ENCODE measurements around the gene PEMT. TPM values are rescaled to one million over a fixed set of nuclear protein-coding genes. Genes with fewer than 3 reads are reported as not detected.

PEMT gene
- total RNA-seq, 1 experiment from 2014 or later = 178 TPM

DNA sequence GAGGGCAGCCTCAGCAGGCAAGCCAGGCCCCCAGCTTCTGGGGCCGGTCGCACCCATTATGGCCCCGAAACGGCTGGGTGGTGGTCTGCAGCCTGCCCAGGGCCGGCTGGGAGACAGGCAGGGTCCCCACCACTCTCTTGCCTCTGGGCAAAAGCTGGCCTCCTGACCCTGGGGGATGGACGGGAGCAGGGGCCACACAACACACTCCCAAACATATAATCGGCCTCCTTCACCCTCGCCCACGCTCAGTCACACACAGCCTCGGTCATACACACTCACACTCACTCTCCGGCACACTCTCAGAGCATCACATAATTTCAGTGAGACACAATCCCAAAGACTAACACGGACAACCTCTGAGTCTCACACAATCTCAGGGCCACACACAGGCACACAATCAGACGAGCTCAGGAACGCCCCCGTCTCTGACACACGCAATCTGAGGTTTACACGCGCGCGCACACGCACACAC lies 589 bp downstream of the PEMT start:
- no peaks in the 10 kb centered on the region for H3F3A ChIP-seq (ENCODE audit: low read length, unreplicated experiment)
- H3K9ac ChIP-seq (ENCODE audit: low read length) = peak overlapping the region; percentile 98
- BruUV-seq (replicated peaks) = TSS peak; percentile 62
- no peaks in the 10 kb centered on the region for H3K9me3 ChIP-seq (ENCODE audit: low read length)
- DNase-seq (no peak), ATAC-seq (no peak; the same call in 1 of the 2 replicates)
- no peaks in the 10 kb centered on the region for H4K20me1 ChIP-seq (ENCODE audit: low read length)
- H3K79me2 ChIP-seq (ENCODE audit: low read length) = peaks cover 50% of the 10 kb centered on the region
- POLR2A ChIA-PET (ENCODE audit: unreplicated experiment) = interaction anchor here (0.6 kb wide), 2 partner anchors 52 to 1002 kb away, joined by 3 read pairs; no protein-coding TSS in a partner anchor
- H3K27me3 ChIP-seq (ENCODE audit: low read length) = no peaks in the 10 kb centered on the region
- no peaks in the 10 kb centered on the region for H3K36me3 ChIP-seq (ENCODE audit: low read depth, low read length)
- no peak for TF ChIP-seq CTCF (conservative IDR thresholded peaks at IDR 0.05; ENCODE audit: low read depth, low read length)
- TF ChIP-seq EZH2 (IDR thresholded peaks at IDR 0.05; ENCODE audit: low read length, unreplicated experiment) = no peak
- no peak for TF ChIP-seq EZH2phosphoT487 (IDR thresholded peaks at IDR 0.05; ENCODE audit: borderline replicate concordance, low read length)
- CTCF ChIA-PET = interaction anchor here (1.3 kb wide), 1 partner anchor 23 kb away, joined by 3 read pairs; no protein-coding TSS in a partner anchor
- peak overlapping the region; percentile 90 for H3K27ac ChIP-seq (ENCODE audit: low read length)
- peak overlapping the region; percentile 98 for H2AFZ ChIP-seq (ENCODE audit: low read length)
- peaks cover 19% of the 10 kb centered on the region for H3K4me1 ChIP-seq (ENCODE audit: insufficient read depth, low read length)
- no peaks in the 10 kb centered on the region for H3K9me2 ChIP-seq (replicated peaks; ENCODE audit: low read length)
- intact Hi-C loops (cut with micrococcal nuclease) = no loop called here
- H3K4me2 ChIP-seq (ENCODE audit: low read length) = peak overlapping the region; percentile 92
- peak overlapping the region; percentile 85 for H3K4me3 ChIP-seq (ENCODE audit: low read length)

GRCh38 chr17:17590141-17590751 lies 1.3 kb downstream of the PEMT start:
- Histone ChIP-seq H3K4me2 (ENCODE audit: low read length) (peak overlapping the region; percentile 92), H3K27ac (ENCODE audit: low read length) (no peak overlapping the region; the same call in 1 of the 2 replicates), H3K9ac (ENCODE audit: low read length) (peak overlapping the region; percentile 98), H3K79me2 (ENCODE audit: low read length) (peaks cover 53% of the 10 kb centered on the region), H3K9me3 (ENCODE audit: low read length) (no peaks in the 10 kb centered on the region), H3K36me3 (ENCODE audit: low read depth, low read length) (no peaks in the 10 kb centered on the region), H3K4me3 (ENCODE audit: low read length) (peak overlapping the region; percentile 85), H3K9me2 (replicated peaks; ENCODE audit: low read length) (no peaks in the 10 kb centered on the region), H2AFZ (ENCODE audit: low read length) (peak overlapping the region; percentile 98; the same call in 1 of the 2 replicates), H3F3A (ENCODE audit: low read length, unreplicated experiment) (no peaks in the 10 kb centered on the region), H4K20me1 (ENCODE audit: low read length) (no peaks in the 10 kb centered on the region), H3K4me1 (ENCODE audit: insufficient read depth, low read length) (peaks cover 19% of the 10 kb centered on the region), H3K27me3 (ENCODE audit: low read length) (no peaks in the 10 kb centered on the region)
- CTCF ChIA-PET = interaction anchor here (1.3 kb wide), 1 partner anchor 24 kb away, joined by 3 read pairs; no protein-coding TSS in a partner anchor
- no peak for TF ChIP-seq EZH2phosphoT487 (IDR thresholded peaks at IDR 0.05; ENCODE audit: borderline replicate concordance, low read length)
- TF ChIP-seq EZH2 (IDR thresholded peaks at IDR 0.05; ENCODE audit: low read length, unreplicated experiment) = no peak
- TF ChIP-seq CTCF (conservative IDR thresholded peaks at IDR 0.05; ENCODE audit: low read depth, low read length) = no peak
- ATAC-seq (no peak), DNase-seq (no peak)
- intact Hi-C loops (cut with micrococcal nuclease) = no loop called here
- BruUV-seq (replicated peaks) = no TSS peak
- POLR2A ChIA-PET (ENCODE audit: unreplicated experiment) = no interaction called here

All from PC-3 (cell line).